ENCODE data around the gene ARHGAP27. TPM values are rescaled to one million over a fixed set of nuclear protein-coding genes. Genes with fewer than 3 reads are reported as not detected.

Gene ARHGAP27
- total and polyA plus RNA-seq, 2 of the 13 experiments (the other 11 are each of a cell fraction or from before 2014, with no cell fraction given), result 15.5 to 18.9 TPM

DNA sequence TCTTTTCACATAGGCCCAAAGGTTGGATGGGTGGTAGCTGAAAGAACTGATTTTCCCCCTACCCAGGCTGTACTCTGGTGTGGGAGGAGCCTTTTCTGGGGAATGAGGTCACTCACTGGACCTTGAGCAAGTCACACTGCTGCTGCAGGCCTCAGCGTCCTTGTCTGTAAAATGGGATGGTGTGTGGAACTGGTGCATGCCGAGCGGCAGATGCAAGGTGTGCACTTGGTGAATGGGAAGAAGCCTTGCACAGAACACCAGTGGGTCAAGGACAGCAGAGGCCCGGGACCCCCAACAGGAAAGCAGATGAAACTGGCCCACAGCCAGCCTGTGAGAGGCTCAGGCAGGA is 38.1 kb downstream of the ARHGAP27 start (continued):
- TF ChIP-seq, protein P1, sequence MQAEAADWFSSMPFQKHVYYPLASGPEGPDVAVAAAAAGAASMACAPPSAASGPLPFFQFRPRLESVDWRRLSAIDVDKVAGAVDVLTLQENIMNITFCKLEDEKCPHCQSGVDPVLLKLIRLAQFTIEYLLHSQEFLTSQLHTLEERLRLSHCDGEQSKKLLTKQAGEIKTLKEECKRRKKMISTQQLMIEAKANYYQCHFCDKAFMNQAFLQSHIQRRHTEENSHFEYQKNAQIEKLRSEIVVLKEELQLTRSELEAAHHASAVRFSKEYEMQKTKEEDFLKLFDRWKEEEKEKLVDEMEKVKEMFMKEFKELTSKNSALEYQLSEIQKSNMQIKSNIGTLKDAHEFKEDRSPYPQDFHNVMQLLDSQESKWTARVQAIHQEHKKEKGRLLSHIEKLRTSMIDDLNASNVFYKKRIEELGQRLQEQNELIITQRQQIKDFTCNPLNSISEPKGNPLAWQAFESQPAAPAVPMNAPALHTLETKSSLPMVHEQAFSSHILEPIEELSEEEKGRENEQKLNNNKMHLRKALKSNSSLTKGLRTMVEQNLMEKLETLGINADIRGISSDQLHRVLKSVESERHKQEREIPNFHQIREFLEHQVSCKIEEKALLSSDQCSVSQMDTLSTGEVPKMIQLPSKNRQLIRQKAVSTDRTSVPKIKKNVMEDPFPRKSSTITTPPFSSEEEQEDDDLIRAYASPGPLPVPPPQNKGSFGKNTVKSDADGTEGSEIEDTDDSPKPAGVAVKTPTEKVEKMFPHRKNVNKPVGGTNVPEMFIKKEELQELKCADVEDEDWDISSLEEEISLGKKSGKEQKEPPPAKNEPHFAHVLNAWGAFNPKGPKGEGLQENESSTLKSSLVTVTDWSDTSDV (CRISPR knock-in tag; IDR thresholded peaks at IDR 0.05), result 0 out of 2 replicates have a peak, but pooled peaks have one; percentile 18
- no peak for TF ChIP-seq PCBP1 (IDR thresholded peaks at IDR 0.05; ENCODE audit: borderline replicate concordance, low read depth, low read length)
- no peak for TF ChIP-seq ZNF776 (CRISPR knock-in tag; IDR thresholded peaks at IDR 0.05)
- 0 out of 2 replicates have a peak, but pooled peaks have one; percentile 19 for TF ChIP-seq TAF1 (CRISPR knock-in tag; IDR thresholded peaks at IDR 0.05)
- TF ChIP-seq ZNF816 (CRISPR knock-in tag; IDR thresholded peaks at IDR 0.05; ENCODE audit: borderline replicate concordance), result 0 out of 2 replicates have a peak, but pooled peaks have one; percentile 36
- peak; percentile 62; the same call in 1 of the 2 replicates for TF ChIP-seq ZFP82 (CRISPR knock-in tag; IDR thresholded peaks at IDR 0.05; ENCODE audit: borderline replicate concordance)
- TF ChIP-seq ZNF546 (CRISPR knock-in tag; conservative IDR thresholded peaks at IDR 0.05), result no peak
- TF ChIP-seq TEAD2 (CRISPR knock-in tag; IDR thresholded peaks at IDR 0.05), result no peak
- TF ChIP-seq ZNF75D (CRISPR knock-in tag; IDR thresholded peaks at IDR 0.05; ENCODE audit: borderline replicate concordance), result no peak
- no peak for TF ChIP-seq MBD4 (IDR thresholded peaks at IDR 0.05; ENCODE audit: borderline replicate concordance, low read length)
- TF ChIP-seq ZNF629 (CRISPR knock-in tag; conservative IDR thresholded peaks at IDR 0.05), result peak; percentile 93

- Histone ChIP-seq H2AFZ (ENCODE audit: low read length) (no peak overlapping the region), H3K36me3 (replicated peaks in 1 of 2; ENCODE audit: control insufficient read depth in 1 of 2, insufficient read depth in 2 of 2, low read length in 2 of 2) (peaks cover 1 to 11% of the 10 kb centered on the region in 2 experiments; a peak in 3 of 5 replicates), H3K9ac (ENCODE audit: insufficient read depth, low read depth, low read length) (no peak overlapping the region), H3K27me3 (ENCODE audit: control insufficient read depth in 1 of 2, insufficient read depth in 2 of 2, low read length in 2 of 2) (peaks cover 0 to 10% of the 10 kb centered on the region in 2 experiments; a peak in 1 of 5 replicates), H3K4me1 (ENCODE audit: insufficient read depth, low read length) (peaks cover 7% of the 10 kb centered on the region; the same call in 1 of the 2 replicates), H3K4me2 (ENCODE audit: low read depth, low read length) (no peak overlapping the region), H3K27ac (ENCODE audit: extremely low read length, insufficient read depth, low read length) (no peak overlapping the region), H3K4me3 (replicated peaks in 1 of 3; ENCODE audit: insufficient read depth in 1 of 3, low read depth in 2 of 3, low read length in 3 of 3) (no peak overlapping the region), H4K20me1 (ENCODE audit: insufficient read depth, low read length) (no peaks in the 10 kb centered on the region), H3K9me3 (ENCODE audit: low read length) (no peaks in the 10 kb centered on the region), H3K79me2 (ENCODE audit: insufficient read depth, low read length) (no peaks in the 10 kb centered on the region)
- intact Hi-C loops (cut with micrococcal nuclease; ENCODE audit: unreplicated experiment), result no loop called here
- ChIA-PET POLR2A (interaction anchor here (1.2 to 2.1 kb wide), 3 partner anchors 13 to 31 kb away, joined by 3 to 11 read pairs (median 4); no protein-coding TSS in a partner anchor), CTCF (ENCODE audit: low intra/inter-chr PET ratio, low total read pairs) (interaction anchor here (1.1 to 1.6 kb wide), 2 partner anchors 32 kb away, joined by 3 to 27 read pairs; no protein-coding TSS in a partner anchor)
- ATAC-seq, result no peak
- in situ Hi-C loops (cut with HindIII; ENCODE audit: extremely low pct_ligation_motif_present, low pct_unique_long_range_greater_than_20kb), result no loop called here
- no peak for FAIRE-seq
- BruUV-seq (replicated peaks), result TSS peak; percentile 36
- no peak for DNase-seq (ENCODE audit: low spot score)
- WGBS (ENCODE audit: low lambda C conversion rate), result over 99% methylated on average over 6 of the region's 6 CpGs
- TF ChIP-seq FOXJ3 (CRISPR knock-in tag; IDR thresholded peaks at IDR 0.05; ENCODE audit: borderline replicate concordance) (no peak), PRDM10 (CRISPR knock-in tag; IDR thresholded peaks at IDR 0.05; ENCODE audit: low read depth) (no peak), CCDC6 (CRISPR knock-in tag; IDR thresholded peaks at IDR 0.05) (no peak), ZSCAN21 (CRISPR knock-in tag; IDR thresholded peaks at IDR 0.05; ENCODE audit: borderline replicate concordance) (no peak), ZNF468 (CRISPR knock-in tag; IDR thresholded peaks at IDR 0.05) (no peak), SOX5 (CRISPR knock-in tag; IDR thresholded peaks at IDR 0.05; ENCODE audit: borderline replicate concordance) (no peak), KDM3A (CRISPR knock-in tag; IDR thresholded peaks at IDR 0.05; ENCODE audit: low read depth) (no peak), HNRNPUL1 (IDR thresholded peaks at IDR 0.05; ENCODE audit: low read depth, low read length) (no peak)
Observed at GRCh38 chr17:45394091-45394490, 38.6 kb downstream of the ARHGAP27 start.

Data from HepG2 (cell line).